GM23248 (cell line): ENCODE results near the gene FAU. TPM values are rescaled to one million over a fixed set of nuclear protein-coding genes. Genes with fewer than 3 reads are reported as not detected.
A peak's percentile ranks its signal among the peaks of the same experiment; 100 is the strongest.

Source experiments
- DNase-seq: peaks from one replicate; pipeline ENCODE4 v3.0.0-alpha.2; 2015
- H2AFZ ChIP-seq: fragments of 200-600 bp; sonication (generic); 2 replicates; pipeline ENCODE4 v1.6.1; 2016; ENCODE audit warnings: antibody characterized with exemption
- H3F3A ChIP-seq: fragments of 200-600 bp; sonication (generic); 2 replicates; pipeline ENCODE4 v1.6.1; 2016; ENCODE audit warnings: mild to moderate bottlenecking, antibody characterized with exemption, mixed run types; ENCODE audit not compliant: insufficient read depth
- H3K27ac ChIP-seq: fragments of 200-600 bp; sonication (generic); 2 replicates; pipeline ENCODE4 v1.5.1; 2016; ENCODE audit warnings: mild to moderate bottlenecking
- H3K27me3 ChIP-seq: fragments of 200-600 bp; sonication (generic); replicated peaks from 2 replicates; pipeline ENCODE4 v1.6.1; 2016; ENCODE audit warnings: mild to moderate bottlenecking; ENCODE audit not compliant: insufficient read depth
- H3K36me3 ChIP-seq: fragments of 200-600 bp; sonication (generic); 2 replicates; pipeline ENCODE4 v1.6.1; 2016; ENCODE audit warnings: low read depth, mild to moderate bottlenecking
- H3K4me1 ChIP-seq: fragments of 200-600 bp; sonication (generic); 2 replicates; pipeline ENCODE4 v1.6.1; 2016; ENCODE audit warnings: mild to moderate bottlenecking; ENCODE audit not compliant: insufficient read depth
- H3K4me2 ChIP-seq: fragments of 200-600 bp; sonication (generic); one replicate; pipeline ENCODE4 v1.6.1; 2016; ENCODE audit warnings: mild to moderate bottlenecking; ENCODE audit not compliant: unreplicated experiment
- H3K4me3 ChIP-seq: fragments of 200-600 bp; sonication (generic); 2 replicates; pipeline ENCODE4 v1.5.1; 2016; ENCODE audit warnings: mild to moderate bottlenecking
- H3K79me2 ChIP-seq: fragments of 200-600 bp; sonication (generic); 2 replicates; pipeline ENCODE4 v1.6.1; 2016; ENCODE audit warnings: mild to moderate bottlenecking; ENCODE audit not compliant: insufficient read depth
- H3K9ac ChIP-seq: fragments of 200-600 bp; sonication (generic); 2 replicates; pipeline ENCODE4 v1.6.1; 2016; ENCODE audit warnings: mild to moderate bottlenecking
- H3K9me2 ChIP-seq: fragments of 200-600 bp; sonication (generic); 2 replicates; pipeline ENCODE4 v1.6.1; 2016; ENCODE audit warnings: mixed run types, mild to moderate bottlenecking, moderate library complexity; ENCODE audit not compliant: insufficient read depth
- H3K9me3 ChIP-seq: fragments of 200-600 bp; sonication (generic); one replicate; pipeline ENCODE4 v1.6.1; 2017; ENCODE audit warnings: low read depth
- H4K20me1 ChIP-seq: fragments of 200-600 bp; sonication (generic); 2 replicates; pipeline ENCODE4 v1.6.0; 2016; ENCODE audit not compliant: insufficient read depth
- EZH2 ChIP-seq: fragments of 200-600 bp; sonication (generic); IDR thresholded peaks from 2 replicates; pipeline ENCODE4 v1.6.1; 2018; ENCODE audit warnings: antibody characterized with exemption, mild to moderate bottlenecking; ENCODE audit not compliant: insufficient read depth, poor library complexity, severe bottlenecking
- EZH2phosphoT487 ChIP-seq: fragments of 200-600 bp; sonication (generic); IDR thresholded peaks from 2 replicates; pipeline ENCODE4 v1.6.1; 2018; ENCODE audit warnings: antibody characterized with exemption, moderate library complexity, mild to moderate bottlenecking, low read depth; ENCODE audit not compliant: insufficient read depth
- WGBS, 2 experiments: methylation state at CpG; one replicate each; pipeline ENCODE4 v1.1.6; 2015 to 2017; ENCODE audit warnings: low lambda C conversion rate in 2 of 2, low coverage in 1 of 2; ENCODE audit errors: missing lambda C conversion rate in 2 of 2; 5-methylcytosine and 5-hydroxymethylcytosine counted together
- in situ Hi-C: fragments of 300-500 bp; cut with MboI; formaldehyde crosslinking; loops from 2 replicates; pipeline ENCODE4 v1.15.0; 2020
- polyA plus RNA-seq: library from polyadenylated mRNA; unstranded; fragments of >200 nt; fragmentation: Nextera tagmentation; extraction: Ambion mirVana; gene quantifications from 2 replicates; pipeline ENCODE4 v1.2.1, GENCODE V29; 2016
- total RNA-seq: library from RNA; depleted of rRNA; stranded (reverse); fragments of >200 nt; shearing (Covaris generic); gene quantifications from 2 replicates; pipeline ENCODE4 v1.2.3, GENCODE V29; 2014

FAU gene
- total and polyA plus RNA-seq, 2 experiments from 2014 or later: 180 to 365 TPM

DNA sequence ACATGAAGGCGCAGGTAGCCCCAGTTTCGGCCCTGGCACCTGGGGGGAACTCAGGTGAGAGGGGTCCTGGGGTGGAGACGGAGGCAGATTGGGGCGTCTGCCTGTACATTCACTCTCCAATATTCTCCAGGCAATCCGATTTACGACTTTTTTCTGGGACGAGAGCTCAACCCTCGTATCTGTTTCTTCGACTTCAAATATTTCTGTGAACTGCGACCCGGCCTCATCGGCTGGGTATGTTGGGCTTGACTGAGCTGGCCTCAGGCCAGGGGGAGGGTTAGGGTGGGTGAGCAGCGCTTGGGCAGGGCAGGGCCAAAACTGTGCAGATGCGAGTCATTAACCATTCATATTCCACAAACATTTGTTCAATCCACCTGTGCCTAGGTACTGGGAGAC lies 8.6 kb downstream of the FAU start:
- H3F3A ChIP-seq: peaks cover 12% of the 10 kb centered on the region
- H3K79me2 ChIP-seq: peaks cover 14% of the 10 kb centered on the region
- 0 out of 2 replicates have a peak overlapping the region, but pooled peaks have one; percentile 71 for H3K4me3 ChIP-seq
- in situ Hi-C loops: no loop called here
- H3K9ac ChIP-seq: no peak overlapping the region
- no peaks in the 10 kb centered on the region for H3K9me2 ChIP-seq
- WGBS, 2 experiments: 10 to 19% methylated on average over 14 of the region's 14 CpGs
- peak; percentile 26 for DNase-seq
- H3K9me3 ChIP-seq: no peaks in the 10 kb centered on the region
- H3K4me1 ChIP-seq: peaks cover 17% of the 10 kb centered on the region; the same call in 1 of the 2 replicates
- 0 out of 2 replicates have a peak, but pooled peaks cover 2% of the 10 kb centered on the region for H3K36me3 ChIP-seq
- TF ChIP-seq EZH2phosphoT487 (no peak), EZH2 (no peak)
- peak overlapping the region; percentile 26; the same call in 1 of the 2 replicates for H2AFZ ChIP-seq
- H3K27ac ChIP-seq: no peak overlapping the region
- H3K27me3 ChIP-seq: no peaks in the 10 kb centered on the region
- H4K20me1 ChIP-seq: no peaks in the 10 kb centered on the region
- peak overlapping the region; percentile 41 for H3K4me2 ChIP-seq

- Histone ChIP-seq H3K4me1 (peaks cover 17% of the 10 kb centered on the region; the same call in 1 of the 2 replicates), H3K79me2 (peaks cover 14% of the 10 kb centered on the region), H3F3A (0 out of 2 replicates have a peak, but pooled peaks cover 6% of the 10 kb centered on the region), H3K9me2 (no peaks in the 10 kb centered on the region), H4K20me1 (no peaks in the 10 kb centered on the region), H2AFZ (peak overlapping the region; percentile 26; the same call in 1 of the 2 replicates), H3K4me2 (peak overlapping the region; percentile 97), H3K27ac (no peak overlapping the region), H3K9me3 (no peaks in the 10 kb centered on the region), H3K9ac (peak overlapping the region; percentile 24; the same call in 1 of the 2 replicates), H3K4me3 (peak overlapping the region; percentile 71), H3K27me3 (no peaks in the 10 kb centered on the region), H3K36me3 (no peaks in the 10 kb centered on the region)
- 2 to 4% methylated on average over 40 to 48 of the region's 57 CpGs for WGBS, 2 experiments
- TF ChIP-seq EZH2phosphoT487 (no peak), EZH2 (no peak)
- in situ Hi-C loops: no loop called here
- peak; percentile 73 for DNase-seq
Observed at GRCh38 chr11:65112546-65113360, 9.2 kb downstream of the FAU start.

- H2AFZ ChIP-seq: peak within 1 kb of the TSS; percentile 26; the same call in 1 of the 2 replicates
- no peak within 1 kb of the TSS for H3K27ac ChIP-seq
- peaks cover 14% of the 10 kb centered on the region for H3K79me2 ChIP-seq
- no peaks in the 10 kb centered on the region for H3K27me3 ChIP-seq
- H3K4me1 ChIP-seq: peaks cover 17% of the 10 kb centered on the region; the same call in 1 of the 2 replicates
- H3K9ac ChIP-seq: peak within 1 kb of the TSS; percentile 50
- H3K4me3 ChIP-seq: peak within 1 kb of the TSS; percentile 71
- no peaks in the 10 kb centered on the region for H4K20me1 ChIP-seq
- H3K9me3 ChIP-seq: no peaks in the 10 kb centered on the region
- in situ Hi-C loops: no loop called here
- H3K9me2 ChIP-seq: no peaks in the 10 kb centered on the region
- TF ChIP-seq EZH2 (no peak), EZH2phosphoT487 (no peak)
- peak within 1 kb of the TSS; percentile 97 for H3K4me2 ChIP-seq
- 1 to 2% methylated on average over 37 to 49 of the region's 64 CpGs for WGBS, 2 experiments
- H3F3A ChIP-seq: 0 out of 2 replicates have a peak, but pooled peaks cover 6% of the 10 kb centered on the region
- peak; percentile 95 for DNase-seq
- H3K36me3 ChIP-seq: no peaks in the 10 kb centered on the region
Observed at GRCh38 chr11:65111744-65112545, 10.0 kb downstream of the FAU start, which contains the start of gene TM7SF2. Gene TM7SF2 (plus strand): TSS chr11:65111872. CDS start chr11:65112016, 144 bp downstream.

GRCh38 chr11:65111159-65111743 lies 10.7 kb downstream of the FAU start:
- H3K79me2 ChIP-seq: peaks cover 10% of the 10 kb centered on the region
- 68% methylated on average over 25 to 30 of the region's 31 CpGs for WGBS, 2 experiments
- no peaks in the 10 kb centered on the region for H3K9me2 ChIP-seq
- no peak overlapping the region for H3K27ac ChIP-seq
- H3K4me2 ChIP-seq: peak overlapping the region; percentile 97
- no peaks in the 10 kb centered on the region for H3K36me3 ChIP-seq
- H2AFZ ChIP-seq: no peak overlapping the region
- no peak overlapping the region; the same call in 1 of the 2 replicates for H3K4me3 ChIP-seq
- TF ChIP-seq EZH2 (no peak), EZH2phosphoT487 (no peak)
- peaks cover 13% of the 10 kb centered on the region; the same call in 1 of the 2 replicates for H3K4me1 ChIP-seq
- no peaks in the 10 kb centered on the region for H3K27me3 ChIP-seq
- H3K9me3 ChIP-seq: no peaks in the 10 kb centered on the region
- no peak for DNase-seq
- no peak overlapping the region for H3K9ac ChIP-seq
- H4K20me1 ChIP-seq: no peaks in the 10 kb centered on the region
- H3F3A ChIP-seq: 0 out of 2 replicates have a peak, but pooled peaks cover 6% of the 10 kb centered on the region
- in situ Hi-C loops: no loop called here
